GM18526 (cell line): Measurements from ENCODE around the gene LCN15.

Experiments
- POLR2A ChIP-seq: IDR thresholded peaks from 3 replicates; pipeline ENCODE4 v1.6.1; 2011; ENCODE audit not compliant: insufficient read length; ENCODE audit errors: extremely low read depth

The LCN15 gene

DNA sequence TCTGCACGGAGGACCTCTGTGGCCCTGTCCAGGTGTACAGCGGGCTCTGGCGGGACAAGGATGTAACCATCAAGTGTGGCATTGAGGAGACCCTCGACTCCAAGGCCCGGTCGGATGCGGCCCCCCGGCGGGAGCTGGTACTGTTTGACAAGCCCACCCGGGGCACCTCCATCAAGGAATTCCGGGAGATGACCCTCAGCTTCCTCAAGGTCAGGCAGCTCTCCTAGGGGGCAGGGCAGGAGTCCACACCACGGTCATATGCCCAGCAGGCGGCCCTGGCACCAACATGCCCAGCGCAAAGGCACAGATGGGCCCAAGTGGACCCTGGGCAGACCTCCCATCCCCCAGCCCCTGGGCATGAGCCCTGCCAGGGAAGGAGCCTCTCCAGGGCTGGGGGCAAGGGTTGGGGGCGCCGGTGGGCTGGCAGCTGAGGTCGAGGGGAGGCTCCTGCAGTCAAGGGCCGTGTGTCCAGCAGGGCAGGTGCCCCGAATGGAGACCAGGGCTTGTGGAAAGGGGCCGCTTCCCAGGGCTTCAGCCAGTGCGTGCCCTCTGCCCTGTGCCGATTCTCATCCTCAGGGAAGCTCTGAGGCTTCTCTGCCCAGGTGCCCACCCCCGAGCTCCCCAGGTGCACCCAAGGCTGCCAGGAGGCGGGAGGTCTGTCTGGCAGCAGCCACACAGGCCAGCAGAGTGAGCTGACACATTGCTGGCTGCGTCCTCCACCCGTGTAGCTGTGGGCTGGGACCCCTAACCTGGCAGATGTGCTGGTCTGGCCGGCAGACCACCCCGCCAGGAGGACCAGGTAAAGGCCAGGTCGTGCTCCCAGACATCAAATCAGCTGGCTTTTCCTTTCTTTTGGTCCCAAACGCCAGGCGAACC, 42.0 kb downstream of the LCN15 start:
- no peak for TF ChIP-seq POLR2A

DNA sequence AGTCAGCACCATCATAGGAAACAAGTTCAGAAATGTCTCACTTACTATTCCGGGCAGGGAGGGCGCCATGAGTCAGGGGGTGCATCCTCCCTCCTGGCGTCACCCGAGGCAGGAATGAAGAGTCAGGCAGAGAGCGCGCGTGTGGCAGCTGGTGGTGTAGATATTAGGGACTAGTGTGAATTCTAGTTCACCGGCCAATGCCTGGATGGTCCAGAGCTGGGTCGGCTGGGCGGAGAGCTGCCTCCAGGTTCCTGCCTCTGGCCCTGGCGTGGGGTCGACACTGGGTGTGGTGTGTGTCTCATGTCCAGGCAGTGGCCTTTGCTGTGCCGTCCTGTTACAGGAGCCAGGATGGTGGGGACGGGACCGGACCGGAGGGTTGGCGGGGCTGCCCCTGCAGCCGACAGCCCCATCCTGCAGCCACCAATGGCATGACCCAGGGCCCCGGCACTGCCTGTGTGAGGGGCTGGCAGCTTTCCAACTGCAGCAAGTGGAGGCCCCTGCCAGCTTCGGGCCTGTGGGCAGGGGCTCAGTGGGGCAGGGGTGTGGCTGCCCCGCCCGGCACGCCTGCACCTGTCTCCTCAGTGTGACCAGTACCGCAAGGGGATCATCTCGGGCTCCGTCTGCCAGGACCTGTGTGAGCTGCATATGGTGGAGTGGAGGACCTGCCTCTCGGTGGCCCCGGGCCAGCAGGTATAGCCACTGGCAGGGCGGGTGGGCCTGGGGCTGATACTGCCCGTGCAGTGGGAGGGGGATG, 42.8 kb downstream of the LCN15 start:
- TF ChIP-seq POLR2A, result no peak

DNA sequence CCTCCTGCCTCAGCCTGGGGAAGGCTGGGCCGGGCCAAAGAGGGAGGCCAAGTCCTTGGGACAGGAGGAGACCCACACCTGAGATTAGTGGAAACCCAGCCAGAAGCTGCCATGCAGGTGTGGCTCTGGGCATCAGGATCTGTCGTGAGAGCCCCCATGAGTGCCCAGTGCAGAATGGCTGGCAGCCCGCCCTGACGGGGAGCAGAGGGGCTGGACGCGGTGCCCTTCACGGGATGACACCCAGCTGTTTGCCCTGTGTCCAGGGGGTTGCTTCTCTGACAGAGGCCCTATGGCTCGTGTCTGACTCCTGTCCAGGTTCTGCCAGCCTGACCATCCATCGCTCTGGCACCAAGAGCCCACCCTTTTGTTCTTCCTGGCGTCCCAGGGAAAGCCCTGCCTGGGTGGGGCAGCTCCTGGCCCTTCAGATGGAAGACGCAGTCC, 43.4 kb downstream of the LCN15 start:
- no peak for TF ChIP-seq POLR2A

DNA sequence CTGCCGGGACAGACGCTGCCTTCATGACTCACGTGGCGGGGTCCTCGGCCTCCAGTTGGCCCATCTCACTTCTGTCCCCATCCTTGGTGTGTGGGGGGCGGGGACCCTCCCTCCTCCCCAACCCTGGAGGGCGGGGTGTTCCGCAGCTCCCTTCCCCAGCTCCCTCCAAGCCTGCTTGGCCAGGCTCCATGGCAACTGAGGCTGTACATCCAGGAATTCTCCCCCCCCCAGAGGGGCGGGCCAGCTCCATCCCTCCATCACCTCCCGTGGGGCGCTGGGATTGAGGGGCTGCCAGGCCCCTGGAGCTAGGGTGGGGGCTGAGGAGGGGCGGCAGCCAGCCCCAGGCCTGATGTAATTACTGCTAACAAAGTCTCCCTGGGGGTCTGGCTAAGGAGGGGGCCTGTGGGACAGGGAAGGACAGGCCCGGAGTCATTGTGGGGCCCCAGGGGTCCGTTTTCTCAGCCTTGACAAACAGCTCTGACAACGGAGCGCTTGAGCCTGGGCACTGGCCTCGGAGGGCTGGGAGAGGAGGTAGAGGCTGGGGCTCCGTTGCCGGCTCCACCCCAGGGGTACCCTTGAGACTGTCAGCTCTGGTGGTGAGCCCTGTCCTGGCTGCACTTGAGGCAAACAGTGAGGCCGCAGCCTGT, 43.9 kb downstream of the LCN15 start:
- no peak for TF ChIP-seq POLR2A

DNA sequence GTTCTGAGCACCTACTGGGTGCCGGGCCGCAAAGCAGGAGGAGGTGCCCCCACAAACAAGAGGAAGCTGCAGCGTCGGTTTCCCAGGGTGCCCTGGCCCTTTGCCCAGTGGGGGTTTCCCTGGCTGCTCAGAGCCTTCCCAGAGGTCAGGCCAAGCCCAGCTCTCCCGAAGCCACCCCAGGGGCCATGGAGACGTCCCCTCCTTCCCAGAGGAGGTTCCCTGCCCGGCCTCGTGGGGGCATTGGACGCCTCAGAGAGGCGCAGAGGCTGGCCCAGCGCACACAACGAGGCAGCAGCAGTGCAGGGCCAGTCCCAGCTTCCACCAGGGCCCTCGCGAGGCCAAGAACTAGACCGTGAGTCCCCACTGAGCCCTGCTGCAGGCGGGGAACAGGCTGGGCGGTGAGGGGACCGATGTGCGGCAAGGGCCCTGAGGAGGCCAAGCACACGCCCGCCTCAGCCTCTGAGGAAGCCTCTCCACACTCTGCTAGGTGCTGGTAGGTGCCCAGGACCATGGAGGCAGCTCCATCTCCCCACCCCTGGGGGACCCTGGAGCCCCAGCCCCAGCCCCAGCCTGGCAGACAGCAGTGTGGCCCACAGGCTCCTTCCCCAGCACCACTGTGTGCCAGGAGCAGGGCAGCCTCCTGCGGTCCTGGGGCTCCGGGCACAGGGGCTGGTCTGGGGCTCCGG, 45.0 kb downstream of the LCN15 start:
- TF ChIP-seq POLR2A, result no peak

DNA sequence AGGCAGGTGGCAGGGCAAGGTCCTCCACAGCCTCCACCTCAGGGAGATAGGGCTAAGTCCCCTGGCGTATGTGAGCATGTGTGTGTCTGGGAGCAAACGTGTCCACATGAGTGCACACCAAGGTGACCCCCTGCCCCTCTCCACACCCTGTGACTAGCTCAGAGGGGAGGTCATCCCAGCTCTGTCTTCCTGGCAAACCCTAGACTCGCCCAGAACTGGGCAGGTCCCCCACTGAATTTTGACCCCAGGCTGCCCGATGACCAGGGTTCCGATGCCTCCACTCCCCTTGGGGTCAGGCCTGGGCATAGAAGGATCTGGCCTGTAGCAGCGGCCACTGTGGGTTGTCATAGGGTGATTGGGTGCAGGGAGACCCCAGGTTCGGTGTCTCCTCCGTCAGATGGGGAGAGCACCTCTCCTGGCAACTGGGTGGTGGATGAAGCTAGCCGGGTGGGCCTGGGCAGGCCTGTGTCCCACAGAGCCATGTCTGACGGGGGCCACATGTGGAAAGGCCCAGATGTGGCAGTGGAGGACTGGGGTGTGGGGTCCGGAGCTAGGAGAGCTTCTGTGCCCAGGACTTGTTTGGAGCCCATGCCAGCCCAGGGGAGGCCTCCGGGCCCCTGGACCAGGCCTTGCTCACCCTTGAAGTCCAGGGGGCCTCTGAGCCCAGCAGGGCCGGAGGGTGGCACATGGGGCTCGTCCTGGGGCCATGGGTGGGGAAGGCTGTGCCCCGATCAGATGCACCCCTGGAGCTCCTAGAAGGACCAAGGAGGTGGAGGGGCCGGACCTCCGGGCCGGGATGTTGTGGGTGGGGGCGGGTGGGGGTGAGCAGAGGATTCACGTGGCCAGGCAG, 45.7 kb downstream of the LCN15 start:
- TF ChIP-seq POLR2A, result no peak

DNA sequence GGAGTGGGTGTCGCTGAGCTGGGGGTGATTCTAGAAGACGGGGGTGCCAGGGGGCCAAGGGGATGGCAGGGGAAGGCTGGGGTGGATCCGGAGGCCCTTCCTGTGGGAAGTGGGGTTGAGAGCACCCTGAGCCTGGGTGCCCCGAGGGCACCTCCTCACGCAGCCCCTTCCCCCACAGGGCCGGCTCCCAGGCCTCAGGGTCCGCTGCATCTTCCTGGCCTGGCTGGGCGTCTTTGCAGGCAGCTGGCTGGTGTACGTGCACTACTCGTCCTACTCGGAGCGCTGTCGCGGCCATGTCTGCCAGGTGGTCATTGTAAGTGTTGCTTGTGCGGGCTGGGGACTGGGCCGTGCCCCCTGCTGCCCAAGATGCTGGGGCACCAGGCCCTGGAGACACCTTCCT, 46.9 kb downstream of the LCN15 start:
- TF ChIP-seq POLR2A, result no peak

DNA sequence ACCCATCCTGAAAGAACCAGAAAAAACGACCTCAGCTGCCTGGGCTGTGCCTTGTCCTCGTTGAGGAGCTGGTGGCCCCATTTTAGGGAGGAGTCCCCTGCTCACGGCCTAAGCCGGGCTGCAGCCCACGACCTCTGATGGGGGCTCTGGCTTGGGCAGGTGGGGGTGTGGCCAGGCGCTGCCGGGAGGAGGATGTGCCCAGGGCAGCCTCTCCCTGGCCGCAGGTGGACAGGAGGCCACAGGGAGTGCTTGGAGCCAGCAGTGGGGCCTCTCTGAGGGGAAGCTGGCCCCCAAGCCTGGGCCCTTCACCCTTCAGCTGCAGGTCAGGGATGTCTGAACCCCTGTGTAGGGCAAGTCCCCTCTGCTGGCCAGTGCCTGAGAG, 49.4 kb downstream of the LCN15 start:
- no peak for TF ChIP-seq POLR2A

DNA sequence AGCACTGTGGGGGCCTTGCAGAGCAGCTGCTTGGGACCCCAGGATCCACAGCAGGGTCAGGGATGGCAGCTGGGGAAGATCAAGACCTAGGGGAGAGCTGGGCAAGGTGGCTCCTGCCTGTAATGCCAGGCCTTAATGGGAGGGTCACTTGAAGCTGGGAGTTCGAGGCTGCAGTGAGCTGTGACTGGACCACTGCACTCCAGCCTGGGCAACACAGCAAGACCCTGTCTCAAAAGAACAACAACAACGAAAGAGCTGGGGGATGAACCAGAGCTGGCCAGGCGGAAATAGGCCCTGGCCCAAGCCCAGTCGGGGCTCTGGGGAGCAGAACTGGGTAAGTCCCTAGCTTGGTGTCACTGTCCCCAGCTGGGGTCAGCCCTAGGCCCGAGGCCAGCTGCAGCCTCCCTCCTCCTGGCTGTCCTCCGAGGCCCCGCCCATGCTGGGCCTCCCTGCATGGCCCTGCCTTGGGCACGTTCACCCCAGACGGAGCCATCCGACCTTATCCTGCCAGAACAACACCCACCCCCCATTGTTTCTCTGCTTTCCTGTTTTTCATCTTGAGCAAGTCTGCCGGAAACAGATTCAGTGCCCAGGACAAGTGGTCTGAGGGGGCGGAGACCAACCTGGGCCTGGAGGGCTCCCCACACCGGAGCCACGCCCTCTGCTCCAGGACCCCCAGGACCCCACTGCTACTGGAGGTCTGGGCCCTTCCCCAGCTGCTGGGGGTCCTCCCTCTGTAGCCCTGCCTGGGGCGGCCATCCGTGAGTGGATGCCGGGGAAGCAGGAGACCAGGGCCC, 50.0 kb downstream of the LCN15 start:
- TF ChIP-seq POLR2A, result no peak

DNA sequence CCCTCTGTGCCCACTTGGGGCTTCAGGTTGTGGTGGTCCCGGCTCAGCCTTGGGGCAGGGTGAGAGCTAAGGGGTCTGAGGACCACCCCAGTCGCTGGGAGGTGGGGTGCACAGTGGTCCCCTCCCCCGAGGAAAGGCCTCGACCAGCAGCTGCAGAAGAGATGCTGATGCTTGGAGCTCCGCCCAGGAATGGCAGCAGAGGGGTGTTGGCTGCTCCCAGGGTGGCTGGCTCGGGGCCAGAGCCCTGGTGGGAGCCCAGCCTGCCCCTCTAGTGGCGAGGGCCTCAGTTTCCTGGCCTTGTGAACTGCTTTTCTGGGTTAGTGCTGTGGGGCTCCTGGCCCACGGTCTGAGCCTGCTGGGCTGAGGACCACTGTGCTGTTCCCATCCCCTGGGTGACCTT, 50.8 kb downstream of the LCN15 start:
- TF ChIP-seq POLR2A, result no peak

DNA sequence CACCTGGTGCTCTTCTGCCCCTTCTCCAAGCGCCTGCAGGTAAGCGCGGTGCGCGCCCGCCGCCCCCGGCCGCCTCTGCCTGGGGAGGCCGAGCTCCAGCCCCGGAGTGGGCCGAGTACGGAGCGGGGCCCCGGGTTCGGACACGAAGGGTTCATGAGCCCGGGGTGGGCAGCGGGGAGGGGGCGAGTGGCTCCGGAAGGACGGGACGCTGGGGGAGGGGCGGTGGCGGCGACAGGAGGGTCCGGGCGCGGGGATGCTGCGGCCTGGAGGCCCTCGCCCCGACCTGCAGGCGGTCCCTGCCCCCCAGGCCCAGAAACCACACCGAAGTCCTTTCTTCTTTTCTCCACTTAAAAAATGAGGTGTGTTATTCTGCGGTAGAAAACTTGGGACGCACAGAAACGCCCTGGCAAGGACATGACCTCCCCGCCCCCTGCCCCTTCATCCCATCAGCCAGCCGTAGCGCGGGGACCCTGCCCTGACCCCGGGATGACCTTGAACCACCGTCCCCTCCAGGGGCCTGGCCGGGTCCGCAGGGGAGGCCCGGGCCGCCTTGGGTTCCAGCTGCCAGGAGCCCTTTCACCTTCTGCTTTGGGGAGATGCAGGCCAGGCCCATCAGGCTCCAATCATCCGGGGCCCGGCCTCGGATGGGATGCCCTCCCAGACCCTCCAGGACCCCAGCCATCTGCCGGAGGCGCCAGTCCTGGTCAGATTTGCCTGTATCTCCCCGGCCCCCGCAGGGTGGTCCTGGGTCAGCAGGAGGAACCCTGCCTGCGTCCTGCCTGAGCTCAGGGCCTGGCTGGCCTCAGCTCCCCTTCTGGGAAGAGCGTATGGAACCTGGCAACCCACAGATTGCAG, 51.4 kb downstream of the LCN15 start:
- TF ChIP-seq POLR2A, result no peak

DNA sequence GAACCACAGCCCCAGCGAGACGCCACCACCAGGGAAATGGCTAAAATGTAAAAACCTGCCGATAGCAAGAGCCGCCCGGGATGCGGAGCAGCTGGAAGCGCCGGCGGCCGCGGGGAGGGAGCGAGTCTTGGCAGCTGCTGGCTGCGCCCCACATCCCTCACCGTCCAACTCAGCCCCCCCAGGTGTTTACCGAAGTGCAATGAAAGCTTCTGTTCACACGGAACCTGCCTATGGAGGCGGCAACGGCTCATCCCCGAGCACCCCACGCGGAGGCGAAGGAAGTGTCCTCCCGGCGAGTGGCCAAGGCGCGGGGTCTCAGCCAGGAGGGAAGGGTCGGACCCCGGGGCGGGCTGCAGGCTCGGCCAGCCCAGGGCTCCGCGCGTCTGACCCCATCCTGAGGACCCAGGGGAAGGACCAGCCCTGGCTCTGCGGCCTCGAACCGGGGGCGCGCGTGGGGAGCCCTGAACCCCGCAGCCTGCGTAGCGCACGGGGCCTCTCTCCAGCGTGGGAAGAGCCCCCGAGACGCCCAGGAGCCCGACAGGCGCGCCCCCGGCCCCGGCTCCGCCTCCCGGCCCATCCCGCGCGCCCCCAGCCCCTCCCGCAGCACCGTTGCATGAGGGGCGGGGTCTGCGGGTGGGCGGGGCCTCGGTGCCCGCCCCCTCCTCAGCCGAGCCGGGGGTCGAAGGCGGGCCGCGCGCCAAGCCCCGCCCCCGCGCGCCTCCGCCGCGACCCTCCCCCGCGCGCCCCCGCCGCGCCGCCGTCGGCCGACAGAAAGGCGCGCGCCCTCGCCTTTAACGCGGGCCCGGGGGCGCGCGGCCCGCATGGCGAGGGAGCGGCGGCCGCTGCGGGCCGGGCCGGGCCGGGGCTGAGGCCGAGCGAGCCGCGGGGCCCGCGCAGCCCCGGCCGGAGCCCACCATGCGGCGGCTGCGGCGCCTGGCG, 52.3 kb downstream of the LCN15 start, which contains the start of gene DIPK1B:
Gene DIPK1B, plus strand, starts transcription at position 822 of the 939 bp plus-strand sequence. Its CDS starts 94 bp downstream, at position 916.
- TF ChIP-seq POLR2A, result no peak

DNA sequence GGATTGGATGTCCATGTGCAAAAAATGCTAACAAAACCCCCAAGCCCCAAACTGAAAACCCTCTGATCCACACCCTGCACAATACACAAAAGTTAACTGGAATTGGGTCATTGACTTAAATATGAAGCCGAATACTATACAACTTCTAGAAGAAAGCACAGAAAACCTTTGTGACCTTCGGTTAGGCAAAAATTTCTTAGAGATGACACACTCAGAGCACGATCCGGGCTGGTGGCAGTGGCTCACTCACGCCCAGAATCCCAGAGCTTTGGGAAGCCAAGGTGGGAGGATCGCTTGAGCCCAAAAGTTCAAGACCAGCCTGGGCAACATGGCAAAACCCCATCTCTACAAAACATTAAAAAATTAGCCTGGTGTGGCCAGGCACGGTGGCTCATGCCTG, 53.8 kb downstream of the LCN15 start:
- TF ChIP-seq POLR2A, result no peak
